Femur (tissue), 1 donor: ENCODE measurements around the gene NPB.

Source experiments
- DNase-seq: peaks from one replicate; pipeline ENCODE4 v3.0.0-alpha.2; 2017

The NPB gene

GRCh38 chr17:81902023-81902652 is at the start of gene NPB:
Gene NPB (plus strand): TSS chr17:81902238. CDS start chr17:81902278, 40 bp downstream.
- DNase-seq: no peak

DNA sequence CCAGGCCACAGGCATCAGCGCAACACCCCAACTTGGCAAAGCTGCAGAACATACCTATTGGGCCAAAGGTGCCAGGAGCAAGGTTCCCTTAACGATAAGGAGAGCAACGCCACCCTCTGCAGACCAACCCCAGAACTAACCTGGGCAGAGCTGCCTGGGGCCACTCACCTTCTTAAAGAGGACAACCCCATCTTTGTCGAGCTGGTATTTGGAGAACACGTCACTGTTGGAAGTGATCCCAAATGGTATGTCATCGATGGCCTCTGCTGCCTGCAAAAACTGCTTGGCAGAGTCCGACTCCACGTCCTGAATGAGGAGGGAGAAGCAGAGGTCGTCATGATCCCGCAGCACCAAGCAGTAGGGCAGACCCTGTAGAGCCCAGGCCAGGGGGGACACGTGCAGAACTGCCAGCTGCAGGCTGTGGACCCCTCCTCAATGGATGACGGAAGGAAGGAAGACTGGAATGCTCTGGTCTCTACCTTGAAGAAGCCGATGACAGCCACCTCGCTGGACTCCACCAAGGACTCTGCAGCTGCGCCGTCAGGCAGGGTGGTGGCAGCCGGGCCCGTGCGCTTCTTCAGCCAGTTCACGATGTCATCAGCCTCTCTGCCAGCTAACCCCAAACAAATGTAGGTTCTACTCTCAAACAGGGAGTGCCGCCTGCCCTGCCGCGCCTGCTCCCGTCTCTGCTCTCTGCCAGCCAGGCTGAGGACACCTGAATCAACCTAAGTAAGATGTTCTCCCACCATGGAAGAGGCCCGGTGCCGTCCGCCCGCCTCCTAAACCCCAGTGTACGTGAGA is 46.9 kb upstream of the NPB start:
- no peak for DNase-seq

DNA sequence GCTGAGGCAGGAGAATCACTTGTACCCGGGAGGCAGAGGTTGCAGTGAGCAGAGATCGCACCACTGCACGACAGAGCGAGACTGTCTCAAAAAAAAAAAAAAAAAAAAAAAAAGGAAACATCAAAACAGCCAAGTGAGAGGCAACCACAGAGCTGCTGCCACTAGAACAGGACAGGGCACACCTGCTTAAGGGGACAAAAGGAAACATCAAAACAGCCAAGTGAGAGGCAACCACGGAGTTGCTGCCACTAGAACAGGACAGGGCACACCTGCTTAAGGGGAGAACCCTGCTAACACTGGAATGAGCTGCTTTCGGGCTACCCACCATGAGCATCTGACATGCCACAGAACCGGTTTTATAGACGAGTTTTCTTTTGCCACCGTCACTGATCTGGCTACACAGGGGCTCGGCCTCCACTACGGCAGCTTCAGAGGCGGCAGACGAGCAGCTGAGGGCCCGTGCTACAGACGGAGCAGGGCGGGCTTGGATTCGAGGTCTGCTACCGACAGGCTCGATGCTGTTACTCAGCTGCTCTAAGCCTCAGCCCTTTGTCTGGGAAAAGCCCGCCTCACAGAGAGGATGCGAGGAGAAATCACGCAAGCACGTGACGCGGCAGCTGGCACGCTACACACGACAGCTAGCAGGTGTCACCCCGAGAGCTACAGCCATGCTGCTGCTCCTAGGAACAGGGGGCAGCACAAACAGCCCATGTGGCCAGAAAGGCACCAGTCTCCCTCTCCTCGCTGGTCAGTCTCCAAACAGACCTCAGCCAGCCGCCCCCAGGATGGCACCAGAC is 43.7 kb upstream of the NPB start:
- DNase-seq: no peak

GRCh38 chr17:81858967-81859905 is 42.8 kb upstream of the NPB start:
- DNase-seq: no peak

GRCh38 chr17:81859906-81860755 is 41.9 kb upstream of the NPB start, which contains the start of gene P4HB:
Gene P4HB (minus strand): TSS chr17:81860535. CDS start chr17:81860471, 64 bp downstream.
- no peak for DNase-seq

GRCh38 chr17:81860756-81861568 is 41.1 kb upstream of the NPB start:
- DNase-seq: peak; percentile 100

GRCh38 chr17:81863123-81863675 is 38.8 kb upstream of the NPB start:
- no peak for DNase-seq

DNA sequence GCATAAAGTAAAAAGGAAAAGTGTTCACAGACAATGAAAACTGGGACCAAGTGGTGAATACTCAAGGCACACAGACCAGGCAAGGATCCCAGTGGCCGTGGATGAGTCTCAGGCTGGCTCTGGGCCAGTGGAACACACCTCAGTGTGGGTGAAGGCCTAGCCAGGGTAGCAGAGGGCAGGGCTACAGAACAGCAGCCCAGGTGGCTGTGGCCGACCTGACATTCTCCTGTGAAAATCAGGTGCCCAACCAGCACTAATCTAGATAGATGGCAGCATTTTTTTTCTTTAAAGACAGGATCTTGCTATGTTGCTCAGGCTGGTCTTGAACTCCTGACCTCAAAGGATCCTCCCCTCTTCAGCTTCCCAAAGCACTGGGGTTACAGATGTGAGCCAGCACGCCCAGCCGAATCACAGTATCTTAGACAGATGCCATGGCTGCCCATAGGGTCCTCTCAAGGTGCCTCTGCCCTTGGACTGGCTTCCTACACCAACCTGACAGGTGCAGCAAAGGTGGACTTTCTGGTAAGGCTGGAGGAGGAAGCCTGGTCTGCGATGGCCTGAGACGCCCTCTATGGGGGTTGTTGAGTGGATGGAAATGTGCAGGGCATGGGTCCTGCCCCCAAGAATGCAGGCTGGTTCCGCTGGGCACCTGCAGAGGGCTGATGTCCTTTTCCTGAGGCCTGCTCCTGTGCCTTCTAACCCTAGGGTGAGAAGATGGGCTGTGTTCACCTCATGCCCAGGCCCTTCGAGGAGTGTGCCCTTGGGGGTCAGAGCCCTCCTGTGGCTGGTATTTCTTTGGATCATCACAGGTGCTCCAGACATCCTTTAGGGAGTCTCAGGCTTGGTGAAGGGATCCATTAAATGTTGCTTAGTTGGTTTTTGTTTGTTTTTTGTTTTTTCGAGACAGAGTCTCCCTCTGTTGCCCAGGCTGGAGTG is 37.9 kb upstream of the NPB start:
- no peak for DNase-seq

GRCh38 chr17:81865358-81865732 is 36.7 kb upstream of the NPB start:
- DNase-seq: no peak

DNA sequence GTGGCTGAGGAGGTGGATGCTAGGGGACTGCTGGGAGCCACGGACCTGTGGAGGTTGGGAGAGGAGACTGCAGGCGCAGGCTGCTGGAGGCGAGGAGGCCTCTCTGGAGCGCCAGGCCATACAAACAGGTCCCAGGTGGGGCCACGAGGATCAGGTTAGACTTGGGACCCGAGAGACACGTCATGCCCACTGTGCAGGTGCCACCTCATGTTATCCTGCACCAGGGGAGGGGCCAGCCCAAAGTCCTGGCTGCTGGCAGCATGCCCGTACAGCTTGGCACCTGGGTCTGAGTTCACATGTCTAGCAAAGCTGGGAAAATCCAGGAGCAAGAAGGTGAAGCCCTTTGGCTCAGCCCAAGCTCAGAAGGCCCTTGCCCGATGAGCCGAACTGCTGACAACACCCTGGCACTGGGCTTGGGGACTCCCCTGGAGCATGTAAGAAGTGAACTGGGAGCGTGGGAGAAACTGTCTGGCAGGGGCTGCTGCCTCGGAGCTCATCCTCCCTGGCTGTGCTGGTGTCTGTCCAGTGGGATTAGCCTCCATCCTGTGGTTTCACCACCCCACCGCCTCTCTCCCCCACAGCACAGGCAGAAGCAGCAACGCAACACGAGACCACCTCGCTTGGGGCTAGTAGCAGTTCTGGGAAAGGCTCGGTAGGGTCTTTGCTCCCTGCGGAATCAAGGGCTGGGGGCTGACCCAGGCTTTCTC is 36.2 kb upstream of the NPB start:
- no peak for DNase-seq

DNA sequence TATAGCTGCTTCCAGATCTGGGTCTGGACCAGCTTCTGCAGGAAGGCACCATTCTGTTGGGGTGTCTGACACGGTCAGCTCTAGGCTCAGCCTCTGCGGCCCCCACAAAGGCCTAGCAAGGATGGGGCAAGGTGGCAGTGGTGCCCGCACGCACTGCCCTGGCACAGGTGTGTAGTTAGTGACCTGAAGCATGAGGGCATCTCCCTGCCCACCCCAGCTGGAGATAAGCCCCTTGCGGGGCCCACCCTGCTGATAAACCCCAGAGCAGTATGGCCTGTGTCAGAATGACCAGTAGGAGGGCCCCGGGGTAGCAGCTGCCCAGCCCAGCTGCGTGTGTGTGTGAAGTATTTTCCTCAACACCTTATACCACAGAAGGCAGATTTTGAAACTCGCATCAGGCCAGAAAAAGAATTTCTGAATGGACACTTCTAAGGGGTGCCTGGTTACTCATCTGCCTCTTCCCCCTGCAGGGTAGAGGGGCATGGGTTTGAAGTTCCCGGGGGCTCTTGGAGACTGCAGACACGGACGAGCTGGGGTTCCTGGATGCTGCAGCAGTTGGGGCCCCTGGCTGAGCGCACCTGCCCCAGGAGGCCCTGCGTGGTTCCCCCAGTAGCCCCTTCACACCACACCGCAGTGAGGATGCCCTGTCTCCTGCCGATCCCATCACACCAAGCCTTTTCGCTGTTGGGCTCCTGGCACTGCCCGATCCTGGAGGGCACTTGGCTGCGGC is 35.4 kb upstream of the NPB start:
- no peak for DNase-seq

DNA sequence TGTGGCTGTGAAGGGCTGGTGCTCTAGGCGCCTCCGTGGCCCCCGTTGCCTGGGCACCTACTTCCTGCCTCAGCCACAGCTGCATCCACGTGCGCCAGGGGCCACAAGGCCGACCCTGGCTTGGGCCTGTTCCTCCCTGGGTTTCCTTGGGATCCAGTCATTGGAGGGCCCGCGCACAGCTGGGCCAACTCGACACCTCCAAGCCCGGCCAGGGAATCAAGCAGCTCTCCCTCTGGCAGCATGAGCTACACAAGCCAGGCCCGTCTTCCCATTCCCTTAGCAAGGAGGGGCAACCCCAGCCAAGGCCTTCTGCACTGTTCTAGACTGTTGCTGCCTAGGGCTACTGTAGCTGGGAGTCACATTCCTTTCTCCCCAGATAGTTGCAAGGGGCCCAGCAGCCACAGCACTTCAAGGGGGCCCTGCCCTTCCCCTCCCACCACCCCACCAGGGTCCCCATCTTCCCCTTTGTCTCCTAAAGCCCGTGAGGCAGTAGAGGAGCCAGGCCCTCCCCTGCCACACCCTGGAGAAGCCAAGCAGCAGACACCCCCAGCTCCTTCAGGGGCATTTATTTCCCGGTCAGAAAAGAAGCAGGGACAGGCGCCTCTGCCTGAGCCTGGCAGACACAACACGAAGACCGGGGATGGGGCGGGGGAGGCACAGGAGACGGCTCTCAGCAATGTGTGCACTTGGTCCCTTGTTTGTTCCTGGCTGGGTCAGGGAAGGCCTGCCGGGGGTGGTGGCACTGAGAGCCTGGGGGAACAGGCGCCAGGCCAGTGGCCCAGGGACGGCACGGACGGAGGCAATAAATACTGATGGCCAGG is 34.7 kb upstream of the NPB start:
- DNase-seq: no peak

DNA sequence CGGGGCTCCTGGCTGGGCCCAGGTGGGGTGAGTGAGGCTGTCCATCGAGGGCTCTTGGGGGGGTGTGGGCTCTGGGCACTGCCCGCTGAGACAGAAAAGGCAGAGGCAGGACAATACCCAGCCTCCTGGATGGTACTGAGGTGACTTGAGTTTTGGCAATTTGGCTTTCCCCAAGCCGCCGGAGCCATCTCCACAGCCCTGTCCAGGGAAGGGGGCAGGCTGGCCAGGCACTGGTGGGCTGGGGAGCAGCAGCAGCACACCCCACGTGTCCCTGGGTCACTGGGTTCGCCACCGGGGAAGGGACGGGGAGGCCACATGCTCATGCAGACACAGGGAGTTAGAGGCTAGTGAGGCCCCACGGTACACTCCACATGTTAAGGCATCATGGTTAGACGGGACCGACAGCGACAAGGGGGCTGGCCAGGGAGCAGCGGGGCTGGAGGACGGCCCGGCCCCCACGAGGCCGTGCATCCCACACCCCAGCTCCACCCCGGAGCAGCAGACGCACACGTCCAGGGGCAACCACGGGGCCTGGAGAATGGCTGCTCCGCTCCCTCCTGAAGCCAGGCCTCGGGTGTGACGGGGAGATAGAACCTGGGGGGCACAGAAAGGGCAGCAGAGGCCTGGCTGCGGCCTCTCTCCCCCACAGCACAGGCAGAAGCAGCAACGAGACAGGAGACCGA is 33.9 kb upstream of the NPB start:
- no peak for DNase-seq

GRCh38 chr17:81868674-81869220 is 33.3 kb upstream of the NPB start:
- peak; percentile 67 for DNase-seq

- DNase-seq: peak; percentile 70
Measured at GRCh38 chr17:81869221-81870130, 32.6 kb upstream of the NPB start.
